A549 treated with CpdA at 1 μM for 4 hours (cell line): Measurements from ENCODE around the gene DEFB132. TPM values are rescaled to one million over a fixed set of nuclear protein-coding genes. Genes with fewer than 3 reads are reported as not detected.

Source experiments
- total RNA-seq: library from RNA; stranded (reverse); fragments of 200-300 nt; extraction: Qiagen RNA extraction; gene quantifications from 5 replicates; pipeline ENCODE4 v1.2.3, GENCODE V29; 2022; ENCODE audit warnings: low read depth

DEFB132 gene, protein sequence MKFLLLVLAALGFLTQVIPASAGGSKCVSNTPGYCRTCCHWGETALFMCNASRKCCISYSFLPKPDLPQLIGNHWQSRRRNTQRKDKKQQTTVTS
- not detected in 5 replicates for total RNA-seq

DNA sequence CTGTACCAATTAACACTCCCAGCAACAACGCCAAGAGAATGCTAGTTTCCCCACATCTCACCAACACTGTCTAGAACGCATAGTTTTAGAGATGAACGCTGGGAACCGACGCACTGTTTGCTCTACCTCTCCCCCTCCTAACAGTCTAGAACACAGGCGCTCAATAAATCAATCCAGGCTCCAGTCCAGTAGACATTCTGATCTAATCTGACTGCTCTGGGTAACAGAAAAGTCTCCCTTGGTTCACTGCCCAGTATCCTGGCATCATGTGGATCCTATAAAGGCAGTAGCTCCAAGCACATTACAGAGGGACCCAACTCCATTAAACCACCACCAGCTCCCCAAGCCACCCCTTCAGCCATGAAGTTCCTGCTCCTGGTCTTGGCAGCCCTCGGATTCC lies at the start of gene DEFB132:
Gene DEFB132, plus strand, starts transcription at position 306 of the 400 bp plus-strand sequence. Its CDS starts 55 bp downstream, at position 361.

DNA sequence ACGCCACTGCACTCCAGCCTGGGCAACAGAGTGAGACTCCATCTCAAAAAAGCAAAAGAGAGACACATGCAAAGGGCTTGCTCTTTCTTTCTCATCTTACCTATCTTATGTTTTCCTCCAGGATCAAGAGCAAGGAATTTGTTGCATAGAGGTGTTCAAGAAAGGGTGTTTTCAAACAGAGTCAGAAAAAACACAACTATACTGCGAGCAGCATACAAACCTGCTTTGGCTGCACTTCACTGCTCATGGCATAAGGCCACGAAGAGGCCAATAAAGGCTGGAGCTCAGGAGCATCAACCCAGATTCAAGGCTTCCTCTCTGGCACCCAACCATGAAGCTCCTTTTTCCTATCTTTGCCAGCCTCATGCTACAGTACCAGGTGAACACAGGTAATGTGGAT lies 30.6 kb upstream of the DEFB132 start, which contains the start of gene DEFB129:
Gene DEFB129, plus strand, starts transcription at position 301 of the 400 bp plus-strand sequence. Its CDS starts 31 bp downstream, at position 332.

DNA sequence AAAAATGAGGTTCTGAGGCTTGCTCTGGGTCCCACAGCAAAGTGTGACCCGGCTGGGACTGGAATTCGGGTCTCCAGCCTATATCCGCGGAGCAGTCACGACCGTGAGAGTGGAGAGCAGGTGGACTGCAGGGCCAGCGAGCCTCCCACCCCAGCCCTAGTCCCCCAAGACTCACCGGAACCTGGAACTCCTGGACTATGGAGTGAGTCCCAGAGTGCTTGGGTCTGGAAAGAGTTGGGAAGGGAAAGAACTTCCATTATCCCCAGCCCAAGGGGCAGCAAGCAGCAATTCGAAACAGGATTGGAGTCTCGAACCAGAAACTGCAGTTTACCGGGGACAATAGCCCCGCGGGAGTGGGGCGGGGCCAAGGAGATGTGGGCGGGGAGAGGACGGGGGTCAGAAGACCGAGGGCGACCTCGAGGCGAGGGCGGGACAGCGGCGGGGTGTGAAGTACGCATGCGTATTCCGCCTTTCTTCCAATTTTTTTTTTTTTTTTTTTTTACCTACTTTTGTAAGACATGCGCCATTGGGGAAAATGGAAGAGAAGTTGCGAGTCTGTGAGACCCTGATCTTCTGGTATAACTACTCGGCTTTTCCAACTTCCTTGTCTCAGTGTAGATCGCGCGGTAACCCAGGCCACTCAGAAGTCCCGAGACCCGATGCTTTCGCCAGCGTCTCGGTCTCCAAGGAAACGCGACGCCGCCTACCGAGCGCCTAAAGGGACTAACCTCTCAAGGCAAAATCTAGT lies 32.7 kb downstream of the DEFB132 start, which contains the start of gene C20orf96:
Gene C20orf96, minus strand, starts transcription at position 667 of the 748 bp plus-strand sequence. Its CDS starts 140 bp downstream, at position 527.

DNA sequence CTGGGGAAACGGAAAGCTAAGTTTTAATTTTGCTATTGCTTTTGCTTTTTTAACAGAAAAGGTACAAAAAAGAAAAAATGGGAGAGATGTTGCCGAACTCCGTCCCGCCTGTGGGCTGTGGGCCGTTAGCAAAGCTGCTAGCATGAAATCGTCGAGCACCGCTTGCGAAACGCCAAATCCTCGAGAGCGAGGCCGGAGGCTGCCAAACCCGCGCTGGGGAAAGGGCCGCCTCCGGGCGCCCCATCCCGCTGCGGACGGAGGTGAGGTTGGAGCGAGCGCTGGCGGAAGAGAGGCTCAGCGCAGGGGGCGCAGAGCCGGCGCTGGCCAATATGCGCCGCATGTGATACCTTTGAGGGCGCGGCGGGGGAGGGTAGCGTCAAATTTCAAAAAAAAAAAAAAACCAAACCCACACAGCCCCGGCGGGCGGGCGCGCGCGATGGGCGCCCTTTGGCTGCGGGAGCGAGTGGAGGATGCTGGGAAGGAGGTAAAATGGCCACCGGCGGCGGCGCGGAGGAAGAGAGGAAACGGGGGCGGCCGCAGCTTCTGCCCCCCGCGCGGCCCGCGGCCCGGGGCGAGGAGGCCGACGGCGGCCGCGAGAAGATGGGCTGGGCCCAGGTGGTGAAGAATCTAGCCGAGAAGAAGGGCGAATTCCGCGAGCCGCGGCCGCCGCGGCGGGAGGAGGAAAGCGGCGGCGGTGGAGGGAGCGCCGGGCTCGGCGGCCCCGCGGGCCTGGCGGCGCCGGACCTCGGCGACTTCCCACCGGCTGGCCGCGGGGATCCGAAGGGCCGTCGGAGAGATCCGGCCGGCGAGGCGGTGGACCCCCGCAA lies 39.8 kb downstream of the DEFB132 start, which contains the start of gene ZCCHC3:
Gene ZCCHC3, plus strand, starts transcription at position 473 of the 827 bp plus-strand sequence. Its CDS starts 17 bp downstream, at position 490.

Other genes with a start within 250 kb of the DEFB132 start
- not detected in 5 replicates for gene DEFB125, start 170.1 kb upstream of the DEFB132 start, total RNA-seq
- gene DEFB126, start 115.1 kb upstream of the DEFB132 start, total RNA-seq = not detected in 5 replicates
- gene DEFB127, start 100.3 kb upstream of the DEFB132 start, total RNA-seq = not detected in 5 replicates
- not detected in 5 replicates for gene DEFB128, start 68.0 kb upstream of the DEFB132 start, total RNA-seq
- not detected in 5 replicates for gene DEFB129, start 30.5 kb upstream of the DEFB132 start, total RNA-seq
- gene C20orf96, start 33.0 kb downstream of the DEFB132 start, total RNA-seq = 10.5 to 11.8 TPM (median 10.9 TPM) in 5 replicates
- gene ZCCHC3, start 39.8 kb downstream of the DEFB132 start, total RNA-seq = 18.6 to 22.8 TPM (median 20.8 TPM) in 5 replicates
- gene SOX12, start 67.8 kb downstream of the DEFB132 start, total RNA-seq = 17.3 to 28.9 TPM (median 27.9 TPM) in 5 replicates
- 56.4 to 63.1 TPM (median 60.3 TPM) in 5 replicates for gene NRSN2, start 89.4 kb downstream of the DEFB132 start, total RNA-seq
- 40.2 to 53.1 TPM (median 51.9 TPM) in 5 replicates for gene TRIB3, start 123.0 kb downstream of the DEFB132 start, total RNA-seq
- 105 to 149 TPM (median 141 TPM) in 5 replicates for gene RBCK1, start 150.6 kb downstream of the DEFB132 start, total RNA-seq
- 33.0 to 37.0 TPM (median 35.0 TPM) in 5 replicates for gene TBC1D20, start 204.8 kb downstream of the DEFB132 start, total RNA-seq